NCI-H2171 (cell line): ENCODE data around the gene CCDC127.
"Not testable (repeated sequence)": the region's sequence is repeated elsewhere in the genome, so short reads cannot be mapped to it uniquely, and the experiment has no call there.

Source experiments
- DNase-seq: peaks from one replicate; lab custom pipeline; 2025; lab: John Stamatoyannopoulos, UW

Gene CCDC127

DNA sequence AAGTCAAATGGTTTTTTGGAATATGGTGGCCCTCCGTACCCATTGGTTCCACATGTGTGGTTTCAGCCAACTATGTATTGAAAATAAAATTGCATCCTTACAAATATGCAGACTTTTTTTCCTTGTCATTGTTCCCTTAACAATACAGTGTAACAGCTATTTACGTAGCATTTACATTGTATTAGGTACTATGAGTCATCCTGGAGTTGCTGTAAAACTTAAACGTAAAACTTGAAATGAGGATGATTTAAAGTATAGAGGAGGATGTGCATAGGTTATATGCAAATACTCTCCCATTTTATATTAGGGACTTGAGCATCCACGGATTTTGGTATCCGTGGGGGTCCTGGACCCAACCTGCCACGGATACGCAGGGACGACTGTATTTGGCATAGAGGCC is 16.5 kb upstream of the CCDC127 start:
- no peak for DNase-seq

- DNase-seq: not testable (repeated sequence)
Observed at GRCh38 chr5:233426-233825, 15.5 kb upstream of the CCDC127 start.

GRCh38 chr5:231661-232060 is 13.7 kb upstream of the CCDC127 start:
- no peak for DNase-seq

GRCh38 chr5:230711-231110 is 12.8 kb upstream of the CCDC127 start:
- DNase-seq: no peak

DNA sequence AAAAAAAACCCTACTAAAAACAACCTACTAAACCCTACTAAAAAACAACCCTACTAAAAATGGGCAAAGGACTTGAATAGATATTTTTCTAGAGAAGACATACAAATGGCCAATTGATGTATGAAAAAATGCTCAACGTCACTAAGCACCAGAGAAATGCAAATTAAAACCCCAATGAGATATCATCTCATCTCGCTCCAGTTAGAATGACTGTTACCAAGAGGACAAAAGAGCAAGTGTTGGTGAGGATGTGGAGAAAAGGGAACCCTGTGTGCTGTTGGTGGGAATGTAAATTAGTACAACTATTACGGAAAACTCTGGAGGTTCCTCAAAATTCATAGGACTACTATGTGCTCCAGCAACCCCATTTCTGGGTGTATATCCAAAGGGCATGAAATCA is 10.9 kb upstream of the CCDC127 start:
- DNase-seq: no peak

DNA sequence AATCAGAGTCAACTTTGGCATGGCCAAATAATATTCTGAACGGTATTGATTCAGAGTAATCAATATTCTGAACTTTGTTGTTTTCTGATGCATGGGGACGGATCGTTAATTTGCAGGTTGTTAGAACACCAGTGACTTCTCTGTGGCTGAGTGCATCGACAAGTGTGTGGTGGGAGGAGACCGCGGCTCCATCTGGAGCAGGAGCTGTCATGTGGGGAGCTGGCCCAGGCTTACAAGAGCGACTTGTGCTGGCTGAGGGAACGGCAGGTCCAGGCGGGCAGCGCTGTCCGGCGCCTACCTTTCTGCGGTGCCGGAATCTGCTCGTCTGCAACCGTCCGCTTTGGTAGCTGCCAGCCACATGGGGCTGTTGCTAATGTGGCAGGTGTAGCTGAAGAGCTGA is 9.4 kb upstream of the CCDC127 start:
- DNase-seq: not testable (repeated sequence)

GRCh38 chr5:225334-225733 is 7.4 kb upstream of the CCDC127 start:
- no peak for DNase-seq

DNA sequence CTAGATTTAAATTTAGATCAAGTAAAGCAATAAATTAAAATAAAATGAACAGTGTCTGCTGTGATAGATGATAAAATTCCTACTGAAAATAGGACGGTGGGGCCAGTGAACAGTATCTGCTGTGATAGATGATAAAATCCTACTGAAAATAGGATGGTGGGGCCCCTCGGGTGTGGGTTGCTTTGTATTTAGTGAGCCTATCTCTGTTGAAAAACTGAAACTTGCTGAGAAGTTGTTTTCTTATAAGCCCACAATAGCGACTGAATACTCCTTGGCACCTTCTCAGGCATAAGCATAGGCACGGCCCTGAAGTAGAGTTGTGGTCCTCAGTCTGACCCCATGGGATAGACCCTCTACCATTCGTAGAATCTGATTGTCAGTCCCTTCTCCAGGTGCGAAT is 5.8 kb upstream of the CCDC127 start:
- DNase-seq: no peak

DNA sequence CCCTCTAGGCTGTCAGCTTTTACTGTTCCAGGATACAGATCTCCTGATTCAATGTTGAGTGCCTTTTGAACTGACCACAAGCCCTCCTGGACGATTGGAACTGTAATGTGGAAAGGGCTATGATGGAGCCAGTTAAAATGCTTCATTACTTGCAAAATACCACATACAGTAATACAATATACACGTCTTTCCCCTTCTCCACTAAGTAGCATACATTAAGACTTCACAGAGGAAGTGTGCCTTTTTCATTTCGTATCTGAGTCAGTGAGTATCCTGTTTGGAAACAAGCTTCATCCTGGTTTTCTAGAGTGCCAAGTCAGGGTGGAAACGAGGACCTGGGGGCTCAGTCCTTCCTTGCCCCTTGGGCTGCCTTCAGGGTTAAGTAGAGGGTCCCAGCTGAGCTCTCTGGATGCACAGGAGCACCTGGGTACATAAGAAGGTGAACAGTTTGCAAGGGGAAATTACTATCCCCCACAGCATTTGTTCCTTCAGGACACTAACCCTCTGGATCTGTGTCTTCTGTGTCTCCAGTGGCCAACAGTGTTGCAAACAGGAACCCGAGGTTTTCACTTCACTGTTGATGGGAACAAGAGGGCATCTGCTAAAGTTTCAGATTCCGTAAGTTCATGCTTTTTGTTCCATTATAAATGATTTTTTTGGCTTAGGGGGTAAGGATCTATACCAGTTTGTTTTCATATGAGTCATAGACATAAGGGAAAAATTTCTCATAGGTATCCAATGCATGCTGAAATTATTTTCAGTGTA is 5.2 kb upstream of the CCDC127 start:
- not testable (repeated sequence) for DNase-seq

- no peak for DNase-seq
Observed at GRCh38 chr5:219991-220390, 2.0 kb upstream of the CCDC127 start.

- no peak for DNase-seq
Observed at GRCh38 chr5:219460-219863, 1.5 kb upstream of the CCDC127 start.

GRCh38 chr5:218457-219291 is 721 bp upstream of the CCDC127 start:
- no peak for DNase-seq

DNA sequence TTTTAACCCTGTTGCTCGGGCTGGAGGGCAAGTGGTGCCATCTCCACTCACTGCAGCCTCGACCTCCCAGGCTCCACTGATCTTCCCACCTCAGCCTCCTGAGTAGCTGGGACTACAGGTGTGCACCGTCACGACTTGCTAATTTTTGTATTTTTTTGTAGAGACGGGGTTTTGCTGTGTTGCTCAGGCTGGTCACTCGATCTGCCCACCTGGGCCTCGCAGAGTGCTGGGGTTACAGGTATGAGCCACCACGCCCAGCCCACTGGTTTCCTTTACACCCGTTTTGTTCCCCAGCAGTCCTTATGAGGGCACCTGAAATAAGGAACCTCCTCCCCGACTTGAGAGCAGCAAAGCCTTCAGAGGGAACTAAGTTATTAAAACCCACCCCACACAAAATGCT is 1.9 kb downstream of the CCDC127 start:
- DNase-seq: not testable (repeated sequence)

DNA sequence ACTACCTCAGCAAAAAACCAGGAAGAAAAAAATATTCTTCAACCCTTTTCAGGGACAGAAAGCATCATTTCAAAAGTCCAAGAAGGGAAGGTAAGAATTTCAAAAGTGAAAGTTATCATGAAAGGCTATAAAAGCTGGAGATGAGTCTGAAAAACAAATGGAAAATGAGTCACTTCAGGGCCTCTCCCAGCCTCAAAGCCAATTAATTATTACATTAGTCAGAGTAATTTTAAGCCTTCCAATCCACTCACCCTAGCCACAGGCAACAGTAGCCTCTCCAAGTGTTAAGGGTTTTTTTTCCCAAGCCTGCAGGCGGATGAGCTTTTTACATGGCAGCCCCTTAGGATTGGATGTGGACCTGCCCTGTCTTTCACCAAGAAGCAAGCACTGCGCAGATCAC is 2.7 kb downstream of the CCDC127 start:
- not testable (repeated sequence) for DNase-seq

DNA sequence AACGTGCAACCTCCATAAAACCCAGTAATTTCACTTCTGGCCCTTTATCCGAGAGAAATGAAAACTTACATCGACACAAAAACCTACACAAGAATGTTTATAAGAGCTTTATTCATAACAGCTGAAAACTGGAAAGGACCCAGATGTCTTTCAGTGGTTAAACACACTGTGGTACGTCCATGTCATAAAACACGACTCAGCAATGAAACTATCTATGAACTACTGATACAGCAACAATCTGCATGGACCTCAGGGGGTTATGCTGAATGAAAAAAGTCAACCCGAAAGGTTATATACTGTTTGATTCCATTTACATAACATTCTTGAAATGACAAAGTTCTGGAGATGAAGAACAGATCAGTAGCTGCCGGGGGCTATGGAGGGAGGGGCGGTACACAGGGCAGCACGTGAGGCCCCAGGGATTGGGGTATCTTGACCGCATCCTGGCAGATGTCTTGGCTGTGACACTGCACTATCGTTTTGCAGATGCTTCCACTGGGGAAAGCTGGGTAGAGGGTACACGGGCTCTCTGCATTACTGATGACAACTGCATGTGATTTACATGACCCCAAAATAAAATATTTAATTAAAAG is 4.1 kb downstream of the CCDC127 start:
- no peak for DNase-seq

- DNase-seq: no peak
Observed at GRCh38 chr5:208449-209114, 9.4 kb downstream of the CCDC127 start.

DNA sequence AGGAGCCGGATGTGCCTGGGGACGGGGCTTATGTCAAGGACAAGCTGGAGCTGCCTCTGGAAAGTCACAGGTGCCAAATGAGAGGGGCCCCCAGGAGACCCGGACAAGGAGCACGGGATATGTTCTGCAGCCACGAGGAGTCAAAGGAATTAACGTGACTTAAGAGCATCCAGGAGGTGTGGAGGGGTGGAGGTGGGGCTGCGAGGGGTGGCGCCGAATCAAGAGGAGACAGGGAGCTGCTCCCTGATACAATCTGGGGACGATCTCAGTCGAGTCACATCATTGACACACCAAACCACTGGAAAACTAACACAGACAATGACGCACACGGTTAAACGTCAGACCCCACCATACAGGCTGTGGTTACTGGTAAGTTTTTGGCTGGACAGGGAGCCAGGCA is 10.4 kb downstream of the CCDC127 start:
- DNase-seq: no peak

- no peak for DNase-seq
Observed at GRCh38 chr5:206927-207536, 10.9 kb downstream of the CCDC127 start.

DNA sequence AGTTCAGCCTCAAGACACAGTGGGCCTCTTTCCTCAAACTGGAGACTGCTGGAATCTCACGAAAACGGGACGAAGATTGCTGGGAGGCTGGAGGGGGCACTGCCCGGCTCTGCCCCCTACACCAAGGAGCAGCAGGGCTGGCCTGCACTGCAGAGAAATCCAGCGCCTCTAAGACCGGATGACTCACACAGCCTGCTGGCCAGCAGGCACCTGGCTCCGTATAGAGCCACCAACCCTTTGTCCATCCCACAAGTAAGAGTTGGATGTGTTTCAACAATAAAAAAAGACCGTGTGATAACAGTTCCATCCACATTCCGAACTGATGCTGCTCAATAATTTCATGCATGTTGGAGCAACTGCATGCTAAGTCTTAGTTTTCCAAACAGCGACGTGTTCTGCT is 11.5 kb downstream of the CCDC127 start:
- no peak for DNase-seq

DNA sequence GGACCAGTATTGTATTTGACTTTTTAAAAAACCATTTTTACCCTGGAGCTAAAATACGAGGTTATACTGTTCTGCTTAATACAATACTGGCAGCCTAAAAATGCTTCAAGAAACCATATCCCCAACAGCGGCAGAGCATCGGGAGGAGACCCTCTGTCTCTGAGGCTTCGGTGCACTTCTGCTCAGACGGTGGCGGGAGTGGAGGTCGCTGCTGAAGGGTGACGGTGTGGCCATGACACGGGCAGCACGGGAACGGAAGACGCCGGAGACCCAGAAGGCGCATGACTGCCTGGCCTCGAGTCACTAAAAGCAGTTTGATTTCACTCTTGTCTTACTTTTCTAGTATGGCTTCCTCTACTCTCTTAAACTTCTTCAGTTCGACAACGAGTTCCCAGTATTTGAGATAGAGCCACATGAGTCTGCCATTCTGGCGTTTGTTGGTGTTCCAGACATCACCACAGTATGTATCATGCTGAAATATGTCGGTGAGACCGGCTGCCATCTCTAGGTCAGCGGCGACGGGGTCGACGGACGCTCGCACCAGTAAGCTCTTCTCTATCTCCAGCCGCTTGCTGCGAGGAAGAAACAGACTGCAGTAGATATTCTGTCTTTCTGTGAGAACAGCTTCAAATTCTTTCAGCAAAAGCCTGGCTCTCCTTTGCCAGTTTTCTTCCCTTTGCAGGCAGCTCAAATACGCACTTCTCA is 12.8 kb downstream of the CCDC127 start:
- DNase-seq: no peak

GRCh38 chr5:204462-204861 is 13.5 kb downstream of the CCDC127 start:
- no peak for DNase-seq
